GM03348 (cell line): ENCODE results near the gene PAFAH2.
A peak's percentile ranks its signal among the peaks of the same experiment; 100 is the strongest.
"Not testable (repeated sequence)": the region's sequence is repeated elsewhere in the genome, so short reads cannot be mapped to it uniquely, and the experiment has no call there.

Experiments used
- DNase-seq: peaks from one replicate; pipeline ENCODE4 v3.0.0; 2012; ENCODE audit warnings: low spot score

PAFAH2 gene

GRCh38 chr1:26010825-26011224 lies 13.0 kb upstream of the PAFAH2 start:
- DNase-seq: no peak

GRCh38 chr1:26009796-26010447 lies 12.1 kb upstream of the PAFAH2 start:
- DNase-seq: no peak

GRCh38 chr1:26006710-26007109 lies 8.8 kb upstream of the PAFAH2 start:
- no peak for DNase-seq

GRCh38 chr1:26005434-26006105 lies 7.7 kb upstream of the PAFAH2 start:
- DNase-seq: no peak

- DNase-seq: no peak
These were observed 5.9 kb upstream of the PAFAH2 start for GRCh38 chr1:26003756-26004155.

- no peak for DNase-seq
These were observed 5.4 kb upstream of the PAFAH2 start for GRCh38 chr1:26003262-26003661.

- no peak for DNase-seq
These were observed 1.4 kb upstream of the PAFAH2 start for GRCh38 chr1:25999041-25999800.

- peak; percentile 71 for DNase-seq
These were observed 666 bp downstream of the PAFAH2 start for GRCh38 chr1:25996966-25997827.

- DNase-seq: no peak
These were observed 3.3 kb downstream of the PAFAH2 start for GRCh38 chr1:25994402-25995150.

- DNase-seq: no peak
These were observed 4.5 kb downstream of the PAFAH2 start for GRCh38 chr1:25993197-25993951.

- no peak for DNase-seq
These were observed 5.1 kb downstream of the PAFAH2 start for GRCh38 chr1:25992689-25993171.

- DNase-seq: peak; percentile 24
These were observed 5.8 kb downstream of the PAFAH2 start for GRCh38 chr1:25991937-25992688.

GRCh38 chr1:25990702-25991395 lies 7.0 kb downstream of the PAFAH2 start:
- no peak for DNase-seq

- no peak for DNase-seq
These were observed 7.6 kb downstream of the PAFAH2 start for GRCh38 chr1:25990251-25990650.

GRCh38 chr1:25989440-25990234 lies 8.2 kb downstream of the PAFAH2 start:
- DNase-seq: no peak

GRCh38 chr1:25987951-25988350 lies 9.9 kb downstream of the PAFAH2 start:
- DNase-seq: no peak

GRCh38 chr1:25986773-25987172 lies 11.1 kb downstream of the PAFAH2 start:
- DNase-seq: not testable (repeated sequence)

- DNase-seq: no peak
These were observed 12.2 kb downstream of the PAFAH2 start for GRCh38 chr1:25985670-25986069.
